Hepatocyte (in vitro differentiated cells): ENCODE results near the gene KRT36.

Experiments used
- CTCF ChIP-seq: fragments of 200-600 bp; sonication (generic); IDR thresholded peaks from 2 replicates; pipeline ENCODE4 v1.5.1; 2016; ENCODE audit warnings: antibody characterized with exemption, mild to moderate bottlenecking; ENCODE audit not compliant: poor library complexity
- EZH2 ChIP-seq: fragments of 200-600 bp; sonication (generic); IDR thresholded peaks from 2 replicates; pipeline ENCODE4 v1.6.1; 2016; ENCODE audit warnings: antibody characterized with exemption, mild to moderate bottlenecking, borderline replicate concordance
- EZH2phosphoT487 ChIP-seq: fragments of 200-600 bp; sonication (generic); IDR thresholded peaks from one replicate; pipeline ENCODE4 v1.6.1; 2018; ENCODE audit warnings: antibody characterized with exemption, mild to moderate bottlenecking, low read depth, moderate library complexity; ENCODE audit not compliant: unreplicated experiment, severe bottlenecking

- TF ChIP-seq CTCF (no peak), EZH2 (no peak), EZH2phosphoT487 (no peak)
Measured at GRCh38 chr17:41480136-41480535, 9.6 kb downstream of the KRT36 start.
